NOMO-1 treated with dmso at 0.1 percent for 144 hours (cell line): ENCODE results near the gene NLRP3.
"Not testable (repeated sequence)": the region's sequence is repeated elsewhere in the genome, so short reads cannot be mapped to it uniquely, and the experiment has no call there.

Experiments
- DNase-seq: peaks from one replicate; lab custom pipeline; 2025; ENCODE audit not compliant: unreplicated experiment; lab: John Stamatoyannopoulos, UW

The NLRP3 gene

GRCh38 chr1:247390116-247390791, 25.7 kb upstream of the NLRP3 start:
- DNase-seq: peak; percentile 86

GRCh38 chr1:247390996-247391395, 25.0 kb upstream of the NLRP3 start:
- no peak for DNase-seq

GRCh38 chr1:247392088-247392487, 23.9 kb upstream of the NLRP3 start:
- no peak for DNase-seq

GRCh38 chr1:247395075-247395474, 20.9 kb upstream of the NLRP3 start:
- DNase-seq: not testable (repeated sequence)

- DNase-seq: no peak
These were observed 15.3 kb upstream of the NLRP3 start for GRCh38 chr1:247400685-247401084.

- peak; percentile 34 for DNase-seq
These were observed 14.5 kb upstream of the NLRP3 start for GRCh38 chr1:247401310-247402119.

GRCh38 chr1:247402120-247402675, 13.8 kb upstream of the NLRP3 start:
- DNase-seq: peak; percentile 21

GRCh38 chr1:247406014-247406656, 9.8 kb upstream of the NLRP3 start:
- no peak for DNase-seq

- DNase-seq: peak; percentile 56
These were observed 8.8 kb upstream of the NLRP3 start for GRCh38 chr1:247407180-247407616.

GRCh38 chr1:247408100-247408499, 7.9 kb upstream of the NLRP3 start:
- peak; percentile 33 for DNase-seq

- no peak for DNase-seq
These were observed 6.0 kb upstream of the NLRP3 start for GRCh38 chr1:247409869-247410544.

GRCh38 chr1:247411621-247412327, 4.2 kb upstream of the NLRP3 start:
- peak; percentile 86 for DNase-seq

GRCh38 chr1:247417831-247418230, 1.9 kb downstream of the NLRP3 start:
- peak; percentile 77 for DNase-seq

GRCh38 chr1:247419336-247419735, 3.4 kb downstream of the NLRP3 start:
- DNase-seq: peak; percentile 35

GRCh38 chr1:247421074-247421473, 5.1 kb downstream of the NLRP3 start:
- no peak for DNase-seq

GRCh38 chr1:247429496-247429895, 13.5 kb downstream of the NLRP3 start:
- DNase-seq: no peak

- no peak for DNase-seq
These were observed 14.5 kb downstream of the NLRP3 start for GRCh38 chr1:247430434-247430833.

- no peak for DNase-seq
These were observed 15.7 kb downstream of the NLRP3 start for GRCh38 chr1:247431643-247432042.

- peak; percentile 56 for DNase-seq
These were observed 18.0 kb downstream of the NLRP3 start for GRCh38 chr1:247434005-247434404.

- DNase-seq: peak; percentile 97
These were observed 19.2 kb downstream of the NLRP3 start for GRCh38 chr1:247435030-247435758.
